DND-41 (cell line): ENCODE results near the gene DDN.

ENCODE experiments used
- ATAC-seq: fragments of 200-7000 bp; cut with Tn5 transposase; 3 replicates; pipeline ENCODE4 v1.9.1; 2021; ENCODE audit warnings: low read depth; ENCODE audit not compliant: insufficient read depth
- DNase-seq: peaks from one replicate; pipeline ENCODE4 v3.0.0-alpha.2; 2020
- H2AFZ ChIP-seq: 2 replicates; pipeline ENCODE4 v1.6.0; 2012; ENCODE audit warnings: low read depth, low read length
- H3K27ac ChIP-seq: 2 replicates; pipeline ENCODE4 v1.5.1; 2012; ENCODE audit warnings: low read length, inconsistent platforms
- H3K27me3 ChIP-seq: fragments of 200-600 bp; sonication (generic); 2 replicates; pipeline ENCODE4 v1.6.0; 2012; ENCODE audit warnings: low read length, mild to moderate bottlenecking, inconsistent platforms; ENCODE audit not compliant: insufficient read depth, poor library complexity
- H3K36me3 ChIP-seq: 2 replicates; pipeline ENCODE4 v1.5.1; 2012; ENCODE audit warnings: low read length, inconsistent platforms; ENCODE audit not compliant: insufficient read depth
- H3K4me1 ChIP-seq: 2 replicates; pipeline ENCODE4 v1.5.1; 2012; ENCODE audit warnings: mild to moderate bottlenecking, low read length; ENCODE audit not compliant: insufficient read depth
- H3K4me2 ChIP-seq: 2 replicates; pipeline ENCODE4 v1.6.0; 2012; ENCODE audit warnings: mild to moderate bottlenecking, moderate library complexity, low read length, inconsistent platforms; ENCODE audit not compliant: insufficient read depth
- H3K4me3 ChIP-seq, 2 experiments: fragments of 200-600 bp in 1 of 2; shearing (Covaris generic) in 1 of 2; 2 replicates each; pipeline ENCODE4 v1.5.1; 2012 to 2016; ENCODE audit warnings: inconsistent platforms in 2 of 2, low read length in 2 of 2, mild to moderate bottlenecking in 2 of 2, low read depth in 1 of 2, moderate library complexity in 1 of 2
- H3K79me2 ChIP-seq: 2 replicates; pipeline ENCODE4 v1.6.0; 2012; ENCODE audit warnings: low read length, inconsistent platforms; ENCODE audit not compliant: insufficient read depth
- H3K9ac ChIP-seq: 2 replicates; pipeline ENCODE4 v1.6.0; 2012; ENCODE audit warnings: low read depth, mild to moderate bottlenecking, inconsistent platforms, low read length, moderate library complexity
- H3K9me3 ChIP-seq: 2 replicates; pipeline ENCODE4 v1.5.1; 2012; ENCODE audit warnings: low read length, moderate library complexity, mild to moderate bottlenecking, inconsistent platforms; ENCODE audit not compliant: insufficient read depth, severe bottlenecking
- H4K20me1 ChIP-seq: 2 replicates; pipeline ENCODE4 v1.6.0; 2012; ENCODE audit warnings: low read length; ENCODE audit not compliant: insufficient read depth
- CTCF ChIP-seq: IDR thresholded peaks from 2 replicates; pipeline ENCODE4 v1.5.1; 2012; ENCODE audit warnings: borderline replicate concordance, low read length, moderate library complexity, mild to moderate bottlenecking; ENCODE audit not compliant: poor library complexity, severe bottlenecking; ENCODE audit errors: extremely low read depth
- EZH2 ChIP-seq: IDR thresholded peaks from 3 replicates; pipeline ENCODE4 v1.6.1; 2012; ENCODE audit warnings: borderline replicate concordance, low read depth, mild to moderate bottlenecking, moderate library complexity, low read length, inconsistent platforms; ENCODE audit not compliant: severe bottlenecking

The DDN gene

GRCh38 chr12:48954061-48954460 is 45.1 kb downstream of the DDN start:
- peaks cover 59% of the 10 kb centered on the region for H4K20me1 ChIP-seq
- H3K36me3 ChIP-seq = peaks cover 39% of the 10 kb centered on the region
- no peak overlapping the region for H2AFZ ChIP-seq
- H3K9ac ChIP-seq = no peak overlapping the region
- no peak overlapping the region for H3K4me3 ChIP-seq
- H3K27ac ChIP-seq = no peak overlapping the region
- no peak for ATAC-seq
- H3K79me2 ChIP-seq = peaks cover 79% of the 10 kb centered on the region
- H3K27me3 ChIP-seq = no peaks in the 10 kb centered on the region
- peaks cover 33% of the 10 kb centered on the region for H3K4me1 ChIP-seq
- H3K9me3 ChIP-seq = no peaks in the 10 kb centered on the region
- TF ChIP-seq EZH2 = no peak
- no peak for TF ChIP-seq CTCF
- no peak for DNase-seq
- H3K4me2 ChIP-seq = no peak overlapping the region

GRCh38 chr12:48952691-48953090 is 46.5 kb downstream of the DDN start:
- no peak overlapping the region for H3K4me2 ChIP-seq
- H3K27ac ChIP-seq = no peak overlapping the region
- ATAC-seq = no peak
- H3K27me3 ChIP-seq = no peaks in the 10 kb centered on the region
- peaks cover 61% of the 10 kb centered on the region for H4K20me1 ChIP-seq
- DNase-seq = no peak
- H3K9ac ChIP-seq = no peak overlapping the region
- H3K79me2 ChIP-seq = peaks cover 92% of the 10 kb centered on the region
- H3K36me3 ChIP-seq = peaks cover 40% of the 10 kb centered on the region
- no peaks in the 10 kb centered on the region for H3K9me3 ChIP-seq
- H3K4me3 ChIP-seq = no peak overlapping the region
- H2AFZ ChIP-seq = no peak overlapping the region
- peaks cover 25% of the 10 kb centered on the region for H3K4me1 ChIP-seq
- TF ChIP-seq CTCF = no peak
- TF ChIP-seq EZH2 = no peak

GRCh38 chr12:48947727-48948126 is 51.4 kb downstream of the DDN start:
- no peak overlapping the region for H3K4me3 ChIP-seq
- TF ChIP-seq CTCF (no peak), EZH2 (no peak)
- H3K4me1 ChIP-seq = no peaks in the 10 kb centered on the region
- ATAC-seq = no peak
- H3K9ac ChIP-seq = no peak overlapping the region
- no peak overlapping the region for H2AFZ ChIP-seq
- DNase-seq = no peak
- H3K36me3 ChIP-seq = peaks cover 36% of the 10 kb centered on the region
- no peaks in the 10 kb centered on the region for H3K9me3 ChIP-seq
- peaks cover 57% of the 10 kb centered on the region for H4K20me1 ChIP-seq
- H3K79me2 ChIP-seq = peaks cover 90% of the 10 kb centered on the region
- no peak overlapping the region for H3K4me2 ChIP-seq
- H3K27me3 ChIP-seq = no peaks in the 10 kb centered on the region
- 0 out of 2 replicates have a peak overlapping the region, but pooled peaks have one; percentile 44 for H3K27ac ChIP-seq

- no peak for ATAC-seq
- Histone ChIP-seq H3K4me3 (no peak overlapping the region), H3K27ac (no peak overlapping the region), H3K4me1 (no peaks in the 10 kb centered on the region), H3K4me2 (no peak overlapping the region), H3K9ac (no peak overlapping the region), H3K27me3 (no peaks in the 10 kb centered on the region), H2AFZ (no peak overlapping the region), H4K20me1 (peaks cover 50% of the 10 kb centered on the region), H3K79me2 (peaks cover 89% of the 10 kb centered on the region), H3K36me3 (peaks cover 31% of the 10 kb centered on the region), H3K9me3 (no peaks in the 10 kb centered on the region)
- no peak for DNase-seq
- no peak for TF ChIP-seq CTCF
- no peak for TF ChIP-seq EZH2
Measured at GRCh38 chr12:48946943-48947342, 52.2 kb downstream of the DDN start.
